ENCODE results near the gene ZDHHC7. TPM values are rescaled to one million over a fixed set of nuclear protein-coding genes. Genes with fewer than 3 reads are reported as not detected.
"Not testable (repeated sequence)": the region's sequence is repeated elsewhere in the genome, so short reads cannot be mapped to it uniquely, and the experiment has no call there.

Gene ZDHHC7, protein sequence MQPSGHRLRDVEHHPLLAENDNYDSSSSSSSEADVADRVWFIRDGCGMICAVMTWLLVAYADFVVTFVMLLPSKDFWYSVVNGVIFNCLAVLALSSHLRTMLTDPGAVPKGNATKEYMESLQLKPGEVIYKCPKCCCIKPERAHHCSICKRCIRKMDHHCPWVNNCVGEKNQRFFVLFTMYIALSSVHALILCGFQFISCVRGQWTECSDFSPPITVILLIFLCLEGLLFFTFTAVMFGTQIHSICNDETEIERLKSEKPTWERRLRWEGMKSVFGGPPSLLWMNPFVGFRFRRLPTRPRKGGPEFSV
- 45.1 and 49.1 TPM in 2 replicates for total RNA-seq (2014; rRNA removed; shearing (Covaris generic))
- polyA plus RNA-seq (2015; cell fraction: cytosol; rRNA removed), result 57.6 and 67.2 TPM in 2 replicates
- polyA plus RNA-seq (2015; cell fraction: nucleus; rRNA removed), result 45.2 and 52.3 TPM in 2 replicates

DNA sequence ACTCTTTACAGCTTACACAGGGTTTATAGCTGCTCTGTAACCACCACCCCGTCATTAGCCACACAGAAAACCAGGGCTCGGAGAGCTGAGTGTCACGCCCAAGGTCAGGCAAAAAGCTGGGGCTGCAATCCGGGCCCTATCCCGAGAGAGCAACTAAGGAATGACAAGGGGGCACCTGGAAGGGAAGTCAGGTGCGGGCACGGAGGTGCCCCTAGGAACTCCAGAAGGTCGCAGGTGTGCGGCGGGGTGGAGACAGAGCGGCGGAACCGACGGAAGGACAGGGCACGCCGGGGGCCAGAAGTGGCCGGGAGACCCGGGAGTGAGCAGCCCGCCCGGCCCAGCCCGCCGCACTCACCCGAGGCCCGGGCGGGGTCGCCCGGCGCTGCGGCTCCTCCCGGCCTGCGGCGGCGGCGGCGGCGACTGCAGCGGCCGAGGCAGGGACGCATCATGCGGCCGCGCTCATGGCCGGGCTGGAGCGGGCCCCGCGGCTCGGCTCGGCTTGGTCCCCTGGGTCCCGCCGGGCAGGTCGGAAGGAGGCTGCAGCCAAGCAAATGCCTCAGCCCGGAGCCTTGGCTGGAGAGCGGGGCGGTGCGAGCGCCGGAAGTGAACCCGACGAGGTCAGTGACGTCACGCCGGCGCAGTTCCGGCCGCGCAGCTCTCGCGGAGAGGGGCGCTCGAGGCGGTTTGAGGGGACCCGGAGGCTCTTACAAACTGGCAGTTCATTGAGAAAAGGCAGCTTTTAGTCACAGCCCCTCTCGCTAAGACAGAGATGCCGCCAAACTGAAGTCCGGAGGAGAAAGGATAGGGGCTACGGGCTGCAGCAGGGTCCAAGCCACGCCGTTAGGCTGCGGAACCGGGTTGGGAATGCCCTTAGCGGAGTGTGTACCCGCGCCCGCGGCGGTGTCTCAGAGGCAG is at the start of gene ZDHHC7:
TSS of gene ZDHHC7 (minus strand) at position 605 of the 915 bp plus-strand sequence. CDS start 20,917 bp downstream, outside the sequence.
- in situ Hi-C loops (cut with HindIII; ENCODE audit: low pct_unique_long_range_greater_than_20kb, low sequenced_read_pairs), result no loop called here
- peak; percentile 75 for DNase-seq (ENCODE audit: low read depth, low spot score)

DNA sequence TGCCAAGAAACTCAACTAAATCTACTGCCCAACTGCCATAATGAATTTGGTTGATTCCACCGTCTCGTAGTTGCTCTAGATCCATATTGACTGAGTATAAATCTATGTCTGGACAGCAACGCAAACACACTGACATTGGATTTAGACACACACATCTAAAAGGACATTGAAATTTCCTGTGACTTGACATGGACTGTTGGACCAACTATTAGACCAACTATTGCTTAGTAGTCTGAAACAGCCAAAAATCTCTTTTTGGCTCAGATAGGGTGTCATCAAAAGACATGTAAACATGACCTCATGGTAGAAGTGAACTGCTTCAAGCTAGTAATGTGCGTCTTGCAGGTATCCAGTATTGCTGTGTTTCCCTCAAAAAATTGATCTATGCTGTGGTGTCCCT is 47.6 kb upstream of the ZDHHC7 start:
- in situ Hi-C loops (cut with HindIII; ENCODE audit: low pct_unique_long_range_greater_than_20kb, low sequenced_read_pairs), result no loop called here
- no peak for DNase-seq (ENCODE audit: low read depth, low spot score)

DNA sequence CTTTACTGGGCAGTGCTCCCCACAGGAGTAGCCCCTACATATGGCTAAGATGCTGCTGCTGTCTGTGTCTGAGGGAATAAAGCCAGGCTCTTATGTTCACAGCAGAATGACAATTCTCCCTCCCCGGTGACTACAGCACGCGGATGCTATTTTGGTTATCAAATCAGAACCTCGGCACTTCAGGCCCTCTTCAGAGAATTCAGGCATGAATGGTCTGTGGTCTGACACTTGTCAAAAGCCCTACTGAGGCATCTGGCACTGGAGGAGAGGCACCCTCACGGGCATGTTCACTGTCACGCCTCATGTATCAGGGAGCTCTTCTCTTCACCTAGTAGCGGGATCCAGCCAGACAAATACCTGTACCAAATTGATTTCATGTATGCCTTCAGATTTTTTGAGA is 46.6 kb upstream of the ZDHHC7 start:
- no peak for DNase-seq (ENCODE audit: low read depth, low spot score)
- in situ Hi-C loops (cut with HindIII; ENCODE audit: low pct_unique_long_range_greater_than_20kb, low sequenced_read_pairs), result no loop called here

DNA sequence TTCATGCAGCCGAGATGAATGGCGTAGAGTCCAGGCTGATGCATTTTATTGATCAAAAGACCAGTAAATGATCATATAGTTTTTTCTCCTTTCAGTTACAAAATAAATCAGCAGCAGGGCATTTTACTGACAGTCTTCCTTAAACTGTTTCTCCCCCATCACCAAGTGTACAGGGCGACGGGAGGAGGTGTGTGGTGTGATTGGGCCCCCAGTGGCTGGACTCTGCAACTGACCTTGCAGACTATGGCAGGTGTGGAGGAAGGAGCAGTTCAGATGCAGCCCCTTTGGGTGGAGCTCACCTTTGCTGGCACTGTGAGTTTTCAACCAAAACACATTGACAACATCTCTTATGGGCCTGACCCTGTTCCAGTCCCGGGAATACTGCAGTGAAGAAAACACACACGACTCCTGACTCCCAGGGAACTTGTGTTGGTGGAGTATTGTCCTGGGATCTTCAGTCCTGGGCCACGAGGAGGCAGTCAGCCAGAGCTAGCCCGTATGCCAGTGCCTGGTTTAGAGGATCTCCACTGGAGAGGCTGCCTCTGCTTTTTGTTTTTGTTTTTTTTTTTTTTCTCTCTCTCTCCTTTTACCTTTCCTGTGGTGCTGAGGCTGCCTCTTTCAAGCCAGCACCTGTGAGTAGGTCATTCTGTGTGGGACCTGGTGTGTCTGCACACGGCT is 46.0 kb upstream of the ZDHHC7 start:
- peak; percentile 11 for DNase-seq (ENCODE audit: low read depth, low spot score)
- in situ Hi-C loops (cut with HindIII; ENCODE audit: low pct_unique_long_range_greater_than_20kb, low sequenced_read_pairs), result no loop called here

DNA sequence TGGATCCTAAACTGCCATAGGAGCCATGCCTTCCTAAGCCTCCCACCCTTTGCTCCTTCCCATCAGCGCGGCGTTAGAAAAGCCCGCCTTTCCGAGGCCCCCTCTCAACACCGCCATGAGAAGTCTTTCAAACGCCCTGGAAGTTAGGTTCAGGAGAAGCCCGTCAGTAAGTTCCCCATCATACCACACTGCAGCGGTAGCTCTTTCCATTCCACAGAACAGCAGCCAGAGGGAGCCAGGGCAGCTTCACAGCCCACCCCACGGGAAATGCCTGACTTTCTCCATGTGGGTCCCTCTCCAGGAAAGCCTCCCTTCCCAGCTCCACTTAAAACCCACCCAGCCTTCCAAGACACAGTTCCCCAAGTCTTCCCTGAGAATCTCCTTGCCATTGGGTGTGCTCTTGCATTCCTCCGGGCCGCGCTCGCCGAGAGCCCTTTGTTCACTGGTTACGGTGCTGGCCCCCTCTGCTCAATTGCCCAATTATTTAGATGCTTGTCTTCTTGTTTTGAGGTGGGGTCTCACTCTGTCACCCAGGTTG is 44.9 kb upstream of the ZDHHC7 start:
- peak; percentile 7 for DNase-seq (ENCODE audit: low read depth, low spot score)

DNA sequence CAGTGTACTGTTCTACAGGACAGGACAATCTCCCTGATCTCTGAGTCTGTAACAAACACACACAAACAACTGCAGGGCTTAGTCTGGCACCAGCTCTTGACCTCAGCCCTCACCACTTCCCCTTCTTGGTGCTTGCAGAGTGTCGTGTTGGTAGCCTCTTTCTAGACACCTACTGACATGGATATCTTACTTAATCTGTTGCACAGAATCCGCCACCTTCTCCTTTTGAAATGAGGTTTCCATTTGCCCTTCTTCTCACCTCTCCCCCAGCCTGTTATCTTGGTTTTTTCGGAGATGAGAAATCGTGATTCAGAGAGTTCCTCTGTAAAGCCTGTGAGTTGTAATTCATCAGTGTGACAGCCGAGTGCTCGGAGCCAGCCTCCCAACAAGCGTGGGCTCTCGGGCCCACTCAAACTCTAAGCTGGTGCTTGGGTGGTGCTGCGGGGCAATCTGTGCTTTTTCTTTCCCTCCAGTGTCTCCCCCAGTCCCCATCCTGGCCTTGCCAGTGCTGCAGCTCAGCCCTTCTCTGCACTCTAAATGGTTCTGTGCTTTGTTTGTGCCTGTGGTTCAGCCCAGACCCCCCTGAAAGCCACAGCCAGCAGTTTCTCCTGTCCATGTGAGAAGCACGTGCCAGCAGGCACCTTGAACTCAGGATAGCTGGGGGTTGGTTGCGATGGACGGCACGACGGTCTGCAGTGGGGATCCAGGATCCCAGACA is 44.3 kb upstream of the ZDHHC7 start:
- no peak for DNase-seq (ENCODE audit: low read depth, low spot score)
- in situ Hi-C loops (cut with HindIII; ENCODE audit: low pct_unique_long_range_greater_than_20kb, low sequenced_read_pairs), result no loop called here

More for the DNA sequence above, 44.9 kb upstream of the ZDHHC7 start:
- in situ Hi-C loops (cut with HindIII; ENCODE audit: low pct_unique_long_range_greater_than_20kb, low sequenced_read_pairs), result no loop called here

DNA sequence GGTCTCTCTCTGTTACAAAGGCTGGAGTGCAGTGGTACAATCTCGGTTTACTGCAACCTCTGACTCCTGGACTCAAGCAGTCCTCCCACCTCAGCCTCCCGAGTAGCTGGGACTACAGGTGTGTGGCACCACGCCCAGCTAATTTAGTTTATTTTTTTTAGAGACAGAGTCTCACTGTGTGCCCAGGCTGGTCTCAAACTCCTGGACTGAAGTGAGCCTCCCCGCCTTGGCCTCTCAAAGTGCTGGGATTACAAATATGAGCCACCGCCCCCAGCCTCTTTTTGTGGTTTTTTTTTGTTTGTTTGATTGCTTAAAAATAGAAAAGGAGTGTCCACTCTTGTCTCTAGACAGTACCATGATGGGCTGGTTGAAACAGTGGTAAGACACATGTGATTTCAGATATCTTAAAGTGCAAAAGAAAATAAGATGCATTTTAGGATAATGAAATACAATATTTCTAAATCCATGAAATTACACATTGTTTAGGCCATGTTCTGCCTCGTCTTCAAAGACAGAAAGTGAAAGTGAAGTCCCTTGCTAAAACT is 43.7 kb upstream of the ZDHHC7 start:
- in situ Hi-C loops (cut with HindIII; ENCODE audit: low pct_unique_long_range_greater_than_20kb, low sequenced_read_pairs), result no loop called here
- DNase-seq (ENCODE audit: low read depth, low spot score), result peak; percentile 3

DNA sequence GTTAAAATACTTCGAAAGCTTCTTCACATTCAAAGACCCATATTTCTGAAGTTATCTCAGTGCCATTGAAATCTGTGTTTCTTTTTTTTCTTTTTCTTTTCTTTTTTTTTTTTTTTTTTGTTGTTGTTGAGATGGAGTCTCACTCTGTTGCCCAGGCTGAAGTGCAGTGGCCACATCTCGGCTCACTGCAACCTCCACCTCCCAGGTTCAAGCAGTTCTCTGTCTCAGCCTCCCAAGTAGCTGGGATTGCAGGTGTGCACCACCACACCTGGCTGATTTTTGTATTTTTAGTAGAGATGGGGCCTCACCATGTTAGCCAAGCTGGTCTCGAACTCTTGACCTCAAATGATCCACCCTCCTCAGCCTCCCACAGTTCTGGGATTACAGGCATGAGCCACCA is 43.0 kb upstream of the ZDHHC7 start:
- DNase-seq (ENCODE audit: low read depth, low spot score); in situ Hi-C loops (cut with HindIII; ENCODE audit: low pct_unique_long_range_greater_than_20kb, low sequenced_read_pairs): not testable (repeated sequence)

DNA sequence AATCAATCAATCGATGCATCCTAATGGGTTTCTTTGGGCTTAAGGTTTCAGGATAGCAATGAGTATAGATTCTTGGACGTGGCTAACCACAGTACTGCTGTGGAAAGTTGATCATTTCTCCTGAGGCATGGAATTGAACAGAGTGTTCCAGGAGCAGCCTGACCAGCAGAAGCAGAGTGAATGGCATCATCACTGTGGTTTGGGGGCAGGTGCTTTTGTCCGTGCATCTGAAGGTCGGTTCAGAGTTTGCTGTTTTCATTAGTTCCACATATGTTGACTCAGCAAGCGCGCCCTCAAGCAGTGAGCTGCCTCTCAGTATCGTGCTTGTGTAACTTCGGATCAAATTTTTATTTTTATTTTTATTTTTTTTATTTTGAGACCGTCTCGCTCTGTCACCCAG is 41.2 kb upstream of the ZDHHC7 start:
- in situ Hi-C loops (cut with HindIII; ENCODE audit: low pct_unique_long_range_greater_than_20kb, low sequenced_read_pairs), result no loop called here
- no peak for DNase-seq (ENCODE audit: low read depth, low spot score)

DNA sequence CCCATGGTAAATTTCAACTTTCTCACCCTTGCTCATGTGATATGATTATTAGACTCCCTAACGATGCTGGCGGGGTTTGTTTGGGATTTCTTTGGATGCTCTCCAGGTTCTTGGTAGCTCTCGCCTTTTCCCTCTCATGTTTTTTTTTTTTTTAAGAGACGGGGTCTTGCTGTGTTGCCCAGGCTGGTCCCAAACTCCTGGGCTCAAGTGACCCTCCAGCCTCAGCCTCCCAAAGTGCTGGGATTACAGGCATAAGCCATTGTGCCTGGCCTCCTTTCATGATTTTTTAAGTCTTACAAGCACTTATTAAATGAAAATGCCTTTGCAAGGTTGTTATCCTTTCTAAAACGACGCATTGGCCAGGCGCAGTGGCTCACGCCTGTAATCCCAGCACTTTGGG is 40.3 kb upstream of the ZDHHC7 start:
- in situ Hi-C loops (cut with HindIII; ENCODE audit: low pct_unique_long_range_greater_than_20kb, low sequenced_read_pairs), result no loop called here
- no peak for DNase-seq (ENCODE audit: low read depth, low spot score)

DNA sequence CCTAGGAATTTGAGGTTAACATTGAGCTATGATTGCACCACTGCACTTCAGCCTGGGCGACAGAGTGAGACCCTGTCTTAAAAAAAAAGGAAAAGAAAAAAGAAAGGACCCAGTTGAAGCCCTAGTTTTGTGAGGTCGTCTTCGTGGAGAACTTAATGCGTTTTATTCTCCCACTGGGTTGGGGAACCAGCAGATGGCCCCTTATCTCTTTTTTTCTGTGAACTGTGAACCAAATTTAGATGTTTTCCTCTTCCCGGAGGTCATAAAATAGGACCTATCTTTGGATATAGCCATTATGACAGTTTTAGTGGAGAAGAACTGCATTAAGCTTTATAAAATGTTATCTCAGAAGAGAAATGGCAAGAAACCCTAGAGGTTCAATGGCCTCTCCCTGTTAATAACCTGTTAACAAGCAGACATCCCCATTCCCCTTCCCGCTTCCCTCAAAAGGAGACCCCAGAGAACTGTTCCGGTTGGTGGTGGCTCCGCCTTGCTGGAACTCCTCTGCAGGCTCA is 39.8 kb upstream of the ZDHHC7 start:
- in situ Hi-C loops (cut with HindIII; ENCODE audit: low pct_unique_long_range_greater_than_20kb, low sequenced_read_pairs), result no loop called here
- no peak for DNase-seq (ENCODE audit: low read depth, low spot score)

DNA sequence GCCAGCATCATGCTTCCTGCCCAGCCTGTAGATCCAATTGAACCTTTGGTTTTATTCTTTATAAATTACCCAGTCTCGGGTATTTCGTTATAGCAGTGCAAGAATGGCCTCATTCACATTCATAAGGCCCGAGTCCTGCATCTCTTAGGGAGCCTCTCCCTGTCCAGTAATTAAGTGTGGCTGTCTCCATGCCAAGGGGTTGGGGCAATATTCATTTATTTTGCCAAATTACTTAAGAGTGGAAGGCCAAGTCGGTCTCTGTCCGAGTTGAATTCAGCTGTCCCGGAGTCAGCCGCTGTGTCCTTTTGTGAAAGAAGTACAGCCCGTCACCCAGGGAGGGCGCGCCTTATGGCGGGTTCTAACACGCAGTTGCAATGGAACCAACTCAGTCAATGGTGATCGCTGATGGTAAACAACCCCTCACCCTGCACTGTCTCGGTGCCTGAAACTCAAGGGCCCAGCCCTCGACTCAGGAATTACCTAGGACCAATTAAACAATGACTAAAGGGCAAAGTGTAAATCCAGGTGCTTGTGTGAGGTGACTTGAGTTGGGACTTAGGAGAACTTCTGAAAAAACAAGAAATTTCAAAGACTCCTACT is 38.5 kb upstream of the ZDHHC7 start:
- in situ Hi-C loops (cut with HindIII; ENCODE audit: low pct_unique_long_range_greater_than_20kb, low sequenced_read_pairs), result no loop called here

DNA sequence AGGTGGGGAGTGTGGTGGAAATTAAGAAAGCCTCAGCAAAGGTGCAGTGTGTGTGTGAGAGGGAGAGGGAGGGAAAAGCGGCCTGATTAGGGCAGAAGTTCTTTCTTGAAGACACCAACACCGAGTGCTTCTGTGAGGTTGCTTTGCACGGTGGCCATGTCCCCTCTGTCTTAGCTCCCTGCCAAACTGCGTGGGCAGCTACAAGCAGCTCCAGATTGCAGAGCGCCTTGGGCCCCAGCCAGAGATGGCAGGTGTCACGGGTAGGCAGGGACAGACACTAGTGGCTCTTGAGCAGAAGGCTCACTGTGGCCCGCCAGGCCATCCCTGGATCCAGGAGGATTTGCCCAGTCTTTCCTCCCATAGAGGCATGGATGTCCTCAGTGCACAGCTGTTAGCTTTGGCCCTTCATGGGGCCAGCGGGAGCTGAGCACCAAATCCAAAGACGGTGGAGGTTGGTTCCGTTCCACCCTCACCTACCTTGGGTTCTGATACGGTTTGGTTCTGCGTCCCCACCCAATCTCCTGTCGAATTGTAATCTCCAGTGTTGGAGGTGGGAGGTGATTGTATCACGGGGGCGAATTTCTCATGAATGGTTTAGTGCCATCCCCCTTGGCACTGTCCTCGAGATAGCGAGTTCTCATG is 37.7 kb upstream of the ZDHHC7 start:
- in situ Hi-C loops (cut with HindIII; ENCODE audit: low pct_unique_long_range_greater_than_20kb, low sequenced_read_pairs), result no loop called here
- DNase-seq (ENCODE audit: low read depth, low spot score), result no peak

More for the DNA sequence above, 38.5 kb upstream of the ZDHHC7 start:
- DNase-seq (ENCODE audit: low read depth, low spot score), result no peak

DNA sequence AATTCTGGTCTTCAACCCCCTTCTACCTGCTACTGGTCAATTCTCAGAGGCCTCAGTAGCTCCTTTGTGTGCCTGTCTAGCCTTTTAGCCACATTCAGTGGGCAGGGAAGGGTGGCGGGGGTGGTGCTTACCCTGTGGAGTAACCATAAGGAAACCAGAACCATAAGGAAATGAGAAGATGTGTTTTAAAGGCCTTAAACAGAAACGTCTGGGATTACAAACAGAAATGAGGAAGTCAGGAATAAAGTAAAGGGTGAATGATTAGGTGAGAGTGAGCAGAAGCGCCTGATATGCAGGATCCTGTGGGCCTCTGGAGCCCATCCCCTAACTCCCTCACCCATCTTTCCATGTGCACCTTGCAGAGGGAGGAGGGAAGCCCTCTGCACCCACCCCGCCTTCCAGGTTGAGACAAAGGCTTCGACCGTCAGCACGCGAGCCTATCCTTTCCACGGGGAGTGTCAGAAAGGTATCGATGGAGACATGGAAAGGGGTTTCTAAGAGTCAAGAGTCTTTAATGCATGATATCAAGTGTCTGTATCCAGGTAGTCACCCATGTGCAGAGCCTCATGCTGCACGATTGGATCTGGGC is 36.6 kb upstream of the ZDHHC7 start:
- in situ Hi-C loops (cut with HindIII; ENCODE audit: low pct_unique_long_range_greater_than_20kb, low sequenced_read_pairs), result no loop called here

DNA sequence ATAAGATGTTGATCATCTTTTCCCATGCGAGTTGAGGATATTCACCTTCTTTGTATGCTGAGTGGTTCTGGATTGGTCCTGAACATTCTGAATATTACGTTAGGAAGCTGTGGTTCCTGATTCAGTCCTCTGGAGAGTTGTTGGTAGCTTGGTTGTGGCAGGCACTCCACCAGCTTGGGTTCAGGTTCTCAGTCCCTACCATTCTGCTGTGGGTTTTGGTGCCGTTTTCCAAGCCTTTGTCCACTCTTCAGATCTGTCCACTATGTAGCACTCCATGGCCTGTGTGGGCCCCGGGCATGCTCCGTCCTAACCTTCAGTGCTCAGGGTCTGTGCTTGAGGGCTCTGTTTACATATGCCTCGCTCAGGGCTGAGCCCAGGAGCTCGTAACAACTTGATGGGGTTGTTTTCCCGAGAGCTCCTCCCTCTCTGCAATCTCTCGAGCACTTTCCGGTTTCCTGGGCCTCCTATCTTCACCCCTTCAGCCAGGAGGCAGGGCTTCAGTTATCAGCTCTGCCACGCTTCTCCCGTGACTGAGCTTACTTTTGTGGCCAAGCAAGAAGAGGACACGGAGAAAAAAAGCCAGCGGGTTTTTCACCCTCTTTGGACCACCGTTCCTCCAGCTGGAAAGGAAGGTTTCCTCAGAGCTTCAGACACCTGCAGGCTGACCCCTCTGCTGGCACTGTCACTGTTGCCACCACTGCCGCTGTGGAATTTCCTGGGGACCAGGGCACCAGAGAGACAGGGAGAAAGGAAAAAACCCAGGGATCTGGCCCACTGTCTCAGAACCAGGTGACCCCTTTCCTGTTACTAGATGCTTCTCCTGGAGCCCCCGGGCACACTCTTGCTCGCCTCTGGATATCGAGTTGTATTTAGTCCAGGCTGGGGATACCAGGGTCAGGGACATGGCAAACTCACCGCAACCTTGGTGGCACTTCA is 35.9 kb upstream of the ZDHHC7 start:
- in situ Hi-C loops (cut with HindIII; ENCODE audit: low pct_unique_long_range_greater_than_20kb, low sequenced_read_pairs), result no loop called here
- no peak for DNase-seq (ENCODE audit: low read depth, low spot score)

More for the DNA sequence above, 36.6 kb upstream of the ZDHHC7 start:
- DNase-seq (ENCODE audit: low read depth, low spot score), result no peak

Data from SK-MEL-5 (cell line).